ENCODE results near the gene KNG1.

Gene KNG1

DNA sequence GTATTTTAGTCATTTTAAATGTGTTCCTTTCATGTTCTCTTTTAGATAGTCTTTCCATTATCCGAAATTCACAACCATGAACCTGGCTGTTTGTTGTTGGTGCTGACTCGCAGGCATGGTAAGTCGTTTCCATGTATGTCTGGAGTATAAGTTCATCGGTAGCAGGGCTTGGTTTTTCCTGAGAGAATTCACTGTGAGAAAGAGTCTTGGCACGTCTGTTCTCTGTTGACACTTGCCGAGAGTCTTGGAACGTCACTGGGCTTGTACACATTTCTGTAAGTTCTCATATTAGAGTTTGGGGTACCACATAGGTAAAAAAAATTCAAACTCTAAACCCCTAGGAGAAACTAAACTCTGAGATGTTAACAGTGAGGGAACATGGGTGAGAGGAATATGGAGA lies 36.8 kb downstream of the KNG1 start:
- Histone ChIP-seq H3K4me1 (ENCODE audit: control insufficient read depth, insufficient read depth, low read length) (peaks cover 4% of the 10 kb centered on the region), H3K36me3 (ENCODE audit: control insufficient read depth, insufficient read depth, low read length, severe bottlenecking) (no peaks in the 10 kb centered on the region), H3K4me3 (ENCODE audit: low read length) (no peak overlapping the region), H3K27me3 (replicated peaks; ENCODE audit: control insufficient read depth, insufficient read depth, low read length) (no peaks in the 10 kb centered on the region), H3K9me3 (ENCODE audit: control insufficient read depth, low read length) (no peaks in the 10 kb centered on the region), H3K9ac (ENCODE audit: low read length) (no peak overlapping the region)
- no peak for DNase-seq (ENCODE audit: low read depth)

DNA sequence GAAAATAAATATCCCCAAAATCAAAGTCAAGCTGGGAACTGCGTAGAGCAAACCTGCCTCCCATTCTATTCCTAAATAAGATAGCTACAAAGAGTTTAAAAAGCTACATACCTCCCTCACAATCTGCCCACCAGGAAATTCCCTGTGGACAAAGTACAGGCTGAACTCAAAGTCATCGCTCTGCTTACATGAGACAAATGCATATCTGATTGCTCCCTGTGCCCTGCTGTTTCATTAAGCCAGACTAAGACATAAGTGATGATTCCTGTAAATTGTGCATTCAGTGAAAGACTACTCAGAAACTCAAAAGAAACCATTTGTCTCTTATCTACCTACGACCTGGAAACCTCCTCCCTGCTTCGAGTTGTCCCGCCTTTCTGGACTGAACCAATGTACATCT lies 37.7 kb downstream of the KNG1 start:
- DNase-seq (ENCODE audit: low read depth): no peak
- H3K36me3 ChIP-seq (ENCODE audit: control insufficient read depth, insufficient read depth, low read length, severe bottlenecking): no peaks in the 10 kb centered on the region
- peaks cover 4% of the 10 kb centered on the region for H3K4me1 ChIP-seq (ENCODE audit: control insufficient read depth, insufficient read depth, low read length)
- H3K9me3 ChIP-seq (ENCODE audit: control insufficient read depth, low read length): no peaks in the 10 kb centered on the region
- no peak overlapping the region for H3K9ac ChIP-seq (ENCODE audit: low read length)
- H3K4me3 ChIP-seq (ENCODE audit: low read length): no peak overlapping the region
- no peaks in the 10 kb centered on the region for H3K27me3 ChIP-seq (replicated peaks; ENCODE audit: control insufficient read depth, insufficient read depth, low read length)

DNA sequence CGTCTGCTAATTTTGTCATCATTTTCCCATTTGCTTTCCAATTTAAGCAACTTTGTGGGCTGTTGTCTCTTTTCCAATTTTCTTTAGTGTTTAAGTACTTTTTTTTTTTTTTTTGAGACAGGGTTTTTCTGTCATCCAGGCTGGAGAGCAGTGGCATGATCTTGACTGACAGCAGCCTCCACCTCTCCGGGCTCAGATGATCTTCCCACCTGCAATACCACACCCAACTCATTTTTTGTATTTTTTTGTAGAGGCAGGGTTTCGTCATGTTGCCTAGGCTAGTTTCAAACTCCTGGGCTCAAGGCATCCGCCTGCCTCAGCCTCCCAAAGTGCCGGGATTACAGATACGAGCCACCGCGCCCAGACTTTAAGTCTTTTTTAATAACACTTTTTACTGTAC lies 40.1 kb downstream of the KNG1 start:
- H3K4me1 ChIP-seq (ENCODE audit: control insufficient read depth, insufficient read depth, low read length): peaks cover 4% of the 10 kb centered on the region
- DNase-seq (ENCODE audit: low read depth): no peak
- H3K36me3 ChIP-seq (ENCODE audit: control insufficient read depth, insufficient read depth, low read length, severe bottlenecking): no peaks in the 10 kb centered on the region
- H3K4me3 ChIP-seq (ENCODE audit: low read length): no peak overlapping the region
- H3K27me3 ChIP-seq (replicated peaks; ENCODE audit: control insufficient read depth, insufficient read depth, low read length): no peaks in the 10 kb centered on the region
- H3K9ac ChIP-seq (ENCODE audit: low read length): no peak overlapping the region
- H3K9me3 ChIP-seq (ENCODE audit: control insufficient read depth, low read length): no peaks in the 10 kb centered on the region

DNA sequence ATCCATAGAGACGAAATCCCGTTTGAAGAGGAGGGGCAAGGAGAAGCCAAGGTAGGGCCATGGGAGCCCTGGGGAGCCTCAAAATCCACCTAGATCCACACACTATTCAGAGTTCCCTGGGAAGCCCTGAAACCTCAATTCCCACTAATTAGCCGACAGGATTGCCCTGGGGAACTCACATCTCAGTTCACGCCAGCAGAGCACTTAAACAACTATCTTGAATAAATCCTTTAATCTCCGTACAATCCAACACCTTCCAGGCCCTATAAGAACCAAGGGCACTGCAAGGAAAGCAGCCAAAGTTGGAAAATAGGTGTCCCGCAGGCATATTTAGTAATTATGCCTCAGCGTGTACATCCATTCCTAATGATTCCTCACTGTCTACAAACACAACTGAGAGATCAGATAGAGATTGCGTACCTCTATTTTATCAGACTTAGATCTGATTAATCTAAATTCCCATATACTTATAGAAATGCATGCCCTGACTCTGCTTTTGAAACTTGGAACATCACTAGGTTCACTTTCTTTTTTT lies 40.6 kb downstream of the KNG1 start:
- DNase-seq (ENCODE audit: low read depth): no peak

DNA sequence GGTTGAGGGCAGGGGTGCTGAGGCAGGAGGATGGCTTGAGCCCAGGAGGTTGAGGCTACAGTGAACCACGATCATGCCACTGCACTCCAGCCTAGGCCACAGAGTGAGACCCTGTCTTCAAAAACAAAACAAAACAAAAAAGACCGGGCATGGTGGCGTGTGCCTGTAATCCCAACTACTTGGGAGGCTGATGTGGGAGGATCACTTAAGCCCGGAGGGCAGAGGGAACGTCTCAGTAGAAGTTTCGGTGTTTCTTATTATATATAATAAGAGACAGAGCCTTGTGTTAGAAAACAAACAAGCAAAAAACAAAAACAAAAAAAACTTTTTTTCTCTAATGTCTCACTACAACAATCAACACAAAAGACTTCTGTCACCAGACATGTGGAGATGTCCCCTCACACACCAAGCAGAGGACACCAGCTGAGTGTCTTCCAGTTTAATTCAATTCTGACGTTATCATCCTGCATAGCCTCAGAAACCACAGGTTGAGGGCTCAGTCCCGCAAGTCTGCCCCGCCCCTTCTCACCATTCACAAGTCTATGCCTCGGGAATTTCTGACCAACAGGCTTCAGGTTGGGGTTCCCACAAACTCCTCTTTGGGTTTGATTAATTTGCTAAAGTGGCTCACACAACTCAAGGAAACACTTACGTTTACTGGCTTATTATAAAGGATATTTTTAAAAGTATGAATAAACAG lies 42.2 kb downstream of the KNG1 start:
- Histone ChIP-seq H3K36me3 (ENCODE audit: control insufficient read depth, insufficient read depth, low read length, severe bottlenecking) (no peaks in the 10 kb centered on the region), H3K9ac (ENCODE audit: low read length) (no peak overlapping the region), H3K9me3 (ENCODE audit: control insufficient read depth, low read length) (no peaks in the 10 kb centered on the region), H3K4me1 (ENCODE audit: control insufficient read depth, insufficient read depth, low read length) (no peaks in the 10 kb centered on the region), H3K27me3 (replicated peaks; ENCODE audit: control insufficient read depth, insufficient read depth, low read length) (no peaks in the 10 kb centered on the region), H3K4me3 (ENCODE audit: low read length) (no peak overlapping the region)
- no peak for DNase-seq (ENCODE audit: low read depth)

More for the DNA sequence above, 40.6 kb downstream of the KNG1 start:
- H3K9ac ChIP-seq (ENCODE audit: low read length): no peak overlapping the region
- H3K27me3 ChIP-seq (replicated peaks; ENCODE audit: control insufficient read depth, insufficient read depth, low read length): no peaks in the 10 kb centered on the region
- H3K4me1 ChIP-seq (ENCODE audit: control insufficient read depth, insufficient read depth, low read length): peaks cover 4% of the 10 kb centered on the region
- H3K36me3 ChIP-seq (ENCODE audit: control insufficient read depth, insufficient read depth, low read length, severe bottlenecking): no peaks in the 10 kb centered on the region
- H3K9me3 ChIP-seq (ENCODE audit: control insufficient read depth, low read length): no peaks in the 10 kb centered on the region
- H3K4me3 ChIP-seq (ENCODE audit: low read length): no peak overlapping the region

DNA sequence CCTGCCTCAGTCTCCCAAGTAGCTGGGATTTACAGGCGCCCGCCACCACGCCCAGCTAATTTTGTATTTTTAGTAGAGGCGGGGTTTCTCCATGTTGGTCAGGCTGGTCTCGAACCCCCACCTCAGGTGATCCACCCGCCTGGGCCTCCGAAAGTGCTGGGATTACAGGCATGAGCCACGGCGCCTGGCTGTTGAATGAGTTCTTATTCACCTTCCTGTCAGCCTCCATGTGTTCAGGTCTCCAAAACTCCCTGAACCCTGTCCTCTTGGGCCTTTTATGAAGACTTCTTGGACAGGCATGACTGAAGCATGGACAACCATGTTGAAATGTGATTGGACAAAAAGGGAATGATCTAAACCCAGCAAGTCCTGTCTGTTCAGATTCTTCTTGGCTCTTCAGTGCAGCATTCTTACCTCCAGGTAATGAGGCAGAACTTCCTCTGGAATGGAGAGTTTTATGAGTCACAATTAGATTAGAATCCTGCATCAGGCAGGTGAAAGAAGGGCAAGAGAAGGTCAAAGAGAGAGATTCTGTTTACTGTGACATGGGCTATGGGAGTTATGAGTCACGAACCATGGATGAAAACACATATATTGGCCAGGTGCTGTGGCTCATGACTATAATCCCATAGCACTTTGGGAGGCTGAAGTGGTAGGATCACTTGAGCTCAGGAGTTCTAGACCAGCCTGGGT lies 43.1 kb downstream of the KNG1 start:
- Histone ChIP-seq H3K9ac (ENCODE audit: low read length) (no peak overlapping the region), H3K4me3 (ENCODE audit: low read length) (no peak overlapping the region), H3K9me3 (ENCODE audit: control insufficient read depth, low read length) (no peaks in the 10 kb centered on the region), H3K27me3 (replicated peaks; ENCODE audit: control insufficient read depth, insufficient read depth, low read length) (no peaks in the 10 kb centered on the region), H3K36me3 (ENCODE audit: control insufficient read depth, insufficient read depth, low read length, severe bottlenecking) (no peaks in the 10 kb centered on the region), H3K4me1 (ENCODE audit: control insufficient read depth, insufficient read depth, low read length) (no peaks in the 10 kb centered on the region)
- no peak for DNase-seq (ENCODE audit: low read depth)

GRCh38 chr3:186760897-186761447 lies 43.8 kb downstream of the KNG1 start:
- no peaks in the 10 kb centered on the region for H3K9me3 ChIP-seq (ENCODE audit: control insufficient read depth, low read length)
- H3K36me3 ChIP-seq (ENCODE audit: control insufficient read depth, insufficient read depth, low read length, severe bottlenecking): no peaks in the 10 kb centered on the region
- H3K4me1 ChIP-seq (ENCODE audit: control insufficient read depth, insufficient read depth, low read length): no peaks in the 10 kb centered on the region
- no peaks in the 10 kb centered on the region for H3K27me3 ChIP-seq (replicated peaks; ENCODE audit: control insufficient read depth, insufficient read depth, low read length)
- no peak overlapping the region for H3K9ac ChIP-seq (ENCODE audit: low read length)
- no peak for DNase-seq (ENCODE audit: low read depth)
- H3K4me3 ChIP-seq (ENCODE audit: low read length): no peak overlapping the region

DNA sequence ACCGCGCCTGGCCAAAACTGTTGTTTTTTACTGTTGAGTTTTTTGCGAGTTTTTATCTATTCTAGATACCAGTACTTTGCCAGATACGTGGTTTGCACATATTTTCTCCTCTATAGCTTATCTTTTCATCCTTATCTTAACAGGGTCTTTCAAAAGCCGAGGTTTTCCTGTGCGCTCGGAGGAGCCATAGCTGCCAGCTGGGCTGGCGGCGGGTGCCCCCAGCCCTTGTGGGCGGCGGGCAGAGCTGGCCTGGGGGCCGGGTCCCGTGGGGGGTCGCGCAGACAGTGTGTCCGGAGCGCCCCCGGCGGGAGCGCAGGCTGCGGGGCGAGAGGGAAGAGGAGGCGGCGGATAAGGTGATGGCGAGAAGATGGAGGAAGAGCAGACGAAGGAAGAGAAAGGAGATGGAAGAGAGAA lies 55.1 kb downstream of the KNG1 start:
- H3K9ac ChIP-seq (ENCODE audit: low read length): peak overlapping the region; percentile 69
- H3K36me3 ChIP-seq (ENCODE audit: control insufficient read depth, insufficient read depth, low read length, severe bottlenecking): no peaks in the 10 kb centered on the region
- H3K27me3 ChIP-seq (replicated peaks; ENCODE audit: control insufficient read depth, insufficient read depth, low read length): no peaks in the 10 kb centered on the region
- H3K4me3 ChIP-seq (ENCODE audit: low read length): peak overlapping the region; percentile 80
- no peaks in the 10 kb centered on the region for H3K9me3 ChIP-seq (ENCODE audit: control insufficient read depth, low read length)
- DNase-seq (ENCODE audit: low read depth): no peak
- peaks cover 4% of the 10 kb centered on the region for H3K4me1 ChIP-seq (ENCODE audit: control insufficient read depth, insufficient read depth, low read length)

GRCh38 chr3:186772701-186773417 lies 55.7 kb downstream of the KNG1 start:
- H3K36me3 ChIP-seq (ENCODE audit: control insufficient read depth, insufficient read depth, low read length, severe bottlenecking): no peaks in the 10 kb centered on the region
- no peaks in the 10 kb centered on the region for H3K27me3 ChIP-seq (replicated peaks; ENCODE audit: control insufficient read depth, insufficient read depth, low read length)
- H3K9ac ChIP-seq (ENCODE audit: low read length): peak overlapping the region; percentile 69
- no peaks in the 10 kb centered on the region for H3K9me3 ChIP-seq (ENCODE audit: control insufficient read depth, low read length)
- peaks cover 4% of the 10 kb centered on the region for H3K4me1 ChIP-seq (ENCODE audit: control insufficient read depth, insufficient read depth, low read length)
- peak overlapping the region; percentile 80 for H3K4me3 ChIP-seq (ENCODE audit: low read length)
- DNase-seq (ENCODE audit: low read depth): peak; percentile 58

DNA sequence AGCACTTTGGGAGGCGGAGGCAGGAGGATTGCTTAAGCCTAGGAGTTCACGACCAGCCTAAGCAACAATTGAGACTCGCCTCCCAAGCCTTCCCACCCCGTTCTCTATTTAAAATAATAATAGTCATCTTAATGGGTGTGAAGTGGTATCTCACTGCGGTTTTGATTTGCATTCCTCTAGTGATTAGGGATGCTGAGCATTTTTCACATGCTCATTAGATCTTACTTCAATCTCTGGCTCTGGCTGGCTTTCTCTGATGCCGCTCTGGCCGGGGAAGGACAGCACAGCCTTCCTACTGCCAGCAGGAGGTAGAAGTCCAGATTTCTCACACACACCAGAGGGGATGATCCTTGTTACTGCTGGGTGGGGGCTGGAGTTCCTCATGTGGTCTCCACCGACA lies 58.8 kb downstream of the KNG1 start:
- H3K9ac ChIP-seq (ENCODE audit: low read length): no peak overlapping the region

DNA sequence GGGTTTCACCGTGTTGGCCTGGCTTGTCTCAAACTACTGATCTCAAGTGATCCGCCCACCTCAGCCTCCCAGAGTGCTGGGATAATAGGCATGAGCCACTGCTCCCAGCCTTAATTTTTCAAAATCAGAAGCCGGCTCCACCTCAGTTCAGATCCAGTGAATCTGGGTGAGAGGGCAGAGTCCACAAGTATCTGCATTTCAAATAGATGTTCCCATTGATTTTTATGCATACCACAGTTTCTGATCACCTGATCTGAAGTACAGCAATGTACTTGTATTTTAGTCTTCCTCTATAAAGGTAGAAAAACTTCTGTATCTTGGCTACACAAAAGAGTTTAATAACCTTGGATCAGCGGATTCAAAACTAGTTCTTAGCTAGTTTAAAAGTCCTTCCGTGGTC lies 62.0 kb downstream of the KNG1 start:
- Histone ChIP-seq H3K4me1 (ENCODE audit: control insufficient read depth, insufficient read depth, low read length) (peaks cover 7% of the 10 kb centered on the region), H3K9ac (ENCODE audit: low read length) (no peak overlapping the region), H3K9me3 (ENCODE audit: control insufficient read depth, low read length) (no peaks in the 10 kb centered on the region), H3K27me3 (replicated peaks; ENCODE audit: control insufficient read depth, insufficient read depth, low read length) (no peaks in the 10 kb centered on the region), H3K4me3 (ENCODE audit: low read length) (no peak overlapping the region), H3K36me3 (ENCODE audit: control insufficient read depth, insufficient read depth, low read length, severe bottlenecking) (peaks cover under 1% of the 10 kb centered on the region)
- DNase-seq (ENCODE audit: low read depth): no peak

More for the DNA sequence above, 58.8 kb downstream of the KNG1 start:
- no peaks in the 10 kb centered on the region for H3K9me3 ChIP-seq (ENCODE audit: control insufficient read depth, low read length)
- no peak overlapping the region for H3K4me3 ChIP-seq (ENCODE audit: low read length)
- no peaks in the 10 kb centered on the region for H3K36me3 ChIP-seq (ENCODE audit: control insufficient read depth, insufficient read depth, low read length, severe bottlenecking)
- DNase-seq (ENCODE audit: low read depth): no peak
- H3K4me1 ChIP-seq (ENCODE audit: control insufficient read depth, insufficient read depth, low read length): peaks cover 4% of the 10 kb centered on the region
- no peaks in the 10 kb centered on the region for H3K27me3 ChIP-seq (replicated peaks; ENCODE audit: control insufficient read depth, insufficient read depth, low read length)
